Transverse colon (tissue), 4 donors: ENCODE results near the gene DLGAP3. TPM values are rescaled to one million over a fixed set of nuclear protein-coding genes. Genes with fewer than 3 reads are reported as not detected.

ENCODE experiments used
- DNase-seq: peaks from one replicate; pipeline ENCODE4 v3.0.0-alpha.2; 2019
- H3K27ac ChIP-seq, 4 donors: fragments of 200-600 bp; sonication (generic); 2 replicates each; pipeline ENCODE4 v1.5.1; 2016 to 2018; ENCODE audit warnings: inconsistent platforms in 4 of 4
- H3K27me3 ChIP-seq: fragments of 200-600 bp; sonication (generic); 2 replicates; pipeline ENCODE4 v1.5.1; 2017; ENCODE audit warnings: inconsistent platforms
- H3K36me3 ChIP-seq, 4 donors: fragments of 200-600 bp; sonication (generic); 2 replicates each; pipeline ENCODE4 v1.5.1; 2017 to 2019; ENCODE audit warnings: inconsistent platforms in 4 of 4
- H3K4me1 ChIP-seq, 4 donors: fragments of 200-600 bp; sonication (generic); 2 replicates each; pipeline ENCODE4 v1.5.1; 2017 to 2020; ENCODE audit warnings: inconsistent platforms in 4 of 4
- H3K4me3 ChIP-seq, 4 donors: fragments of 200-600 bp; sonication (generic); 1 replicate in 1 of 4; 2 replicates in 3 of 4; pipeline versions ENCODE4 v1.5.1 to v1.6.1; 2017 to 2019; ENCODE audit warnings: inconsistent platforms in 4 of 4
- H3K9me3 ChIP-seq, 2 donors: fragments of 200-600 bp; sonication (generic); 2 replicates each; pipeline ENCODE4 v1.5.1; 2017 to 2019; ENCODE audit warnings: inconsistent platforms in 2 of 2
- CTCF ChIP-seq, 5 experiments: fragments of 200-600 bp in 3 of 5; fragments of 450-650 bp in 2 of 5; sonication (generic) in 3 of 5; IDR thresholded peaks; 1 replicate in 2 of 5; 2 replicates in 3 of 5; pipeline ENCODE4 v1.5.1; 2016 to 2017; ENCODE audit warnings: antibody characterized with exemption in 5 of 5, inconsistent platforms in 3 of 5, mild to moderate bottlenecking in 2 of 5, moderate library complexity in 1 of 5
- EP300 ChIP-seq: sonication (generic); formaldehyde crosslinking; IDR thresholded peaks from one replicate; pipeline ENCODE4 v1.6.1; 2017; ENCODE audit warnings: antibody characterized with exemption, low read depth
- POLR2A ChIP-seq: fragments of 450-650 bp; IDR thresholded peaks from one replicate; pipeline ENCODE4 v1.6.1; 2016; ENCODE audit warnings: antibody characterized with exemption, mild to moderate bottlenecking, moderate library complexity
- POLR2AphosphoS5 ChIP-seq, 3 donors: sonication (generic); formaldehyde crosslinking; IDR thresholded peaks; one replicate each; pipeline ENCODE4 v1.6.1; 2016; ENCODE audit warnings: antibody characterized with exemption in 3 of 3
- WGBS, 2 donors: methylation state at CpG; one replicate each; pipeline ENCODE4 v1.1.5; 2018; ENCODE audit warnings: low coverage in 1 of 2; 5-methylcytosine and 5-hydroxymethylcytosine counted together
- in situ Hi-C, 4 donors: fragments of 200-750 bp; cut with MboI; loops; one replicate each; pipeline versions ENCODE4 v1.15.0 to v1.15.1; 2017; ENCODE audit warnings: low sequenced_read_pairs in 3 of 4, low pct_ligation_motif_present in 1 of 4, low pct_unique_long_range_greater_than_20kb in 1 of 4
- intact Hi-C: fragments of 100-400 bp; cut with DNase I; formaldehyde crosslinking; loops from one replicate; pipeline ENCODE4 v1.15.1; 2023; ENCODE audit warnings: low total_unique reads
- total RNA-seq, 4 donors: library from RNA; depleted of rRNA; stranded (reverse); fragments of >200 nt; gene quantifications; one replicate each; pipeline ENCODE4 v1.1.0, GENCODE V29; 2016

DLGAP3 gene
- total RNA-seq, 4 donors from 2014 or later: 0.14 to 1.4 (median 0.64) TPM

GRCh38 chr1:34900775-34901502, 28.5 kb downstream of the DLGAP3 start:
- no peaks in the 10 kb centered on the region for H3K36me3 ChIP-seq
- intact Hi-C loops: no loop called here
- TF ChIP-seq POLR2AphosphoS5 (IDR thresholded peaks at IDR 0.05) (no peak), EP300 (no peak), CTCF (IDR thresholded peaks at IDR 0.05) (no peak), POLR2A (no peak)
- H3K9me3 ChIP-seq: no peaks in the 10 kb centered on the region
- no peak for DNase-seq
- 65 to 74% methylated on average over 11 to 13 of the region's 13 CpGs for WGBS, 2 donors
- no peak overlapping the region for H3K4me3 ChIP-seq
- H3K27me3 ChIP-seq: peaks cover 5% of the 10 kb centered on the region
- H3K27ac ChIP-seq: no peak overlapping the region
- H3K4me1 ChIP-seq: peaks cover 0 to 6% (median 0%) of the 10 kb centered on the region in 4 donors
- in situ Hi-C loops: no loop called here

- Histone ChIP-seq H3K9me3 (no peaks in the 10 kb centered on the region), H3K4me3 (no peak overlapping the region), H3K27ac (no peak overlapping the region), H3K27me3 (peaks cover 5% of the 10 kb centered on the region), H3K36me3 (no peaks in the 10 kb centered on the region), H3K4me1 (peaks cover 0 to 6% (median 0%) of the 10 kb centered on the region in 4 donors)
- intact Hi-C loops (no loop called here), in situ Hi-C loops (no loop called here)
- DNase-seq: no peak
- no peak for TF ChIP-seq EP300
- TF ChIP-seq POLR2A: no peak
- no peak for TF ChIP-seq POLR2AphosphoS5 (IDR thresholded peaks at IDR 0.05)
- TF ChIP-seq CTCF (IDR thresholded peaks at IDR 0.05): no peak
- 89% methylated on average over 16 of the region's 16 CpGs; no CpG with 5 or more reads in 1 of the 2 donors for WGBS, 2 donors
These were observed 29.5 kb downstream of the DLGAP3 start for GRCh38 chr1:34899906-34900305.

DNA sequence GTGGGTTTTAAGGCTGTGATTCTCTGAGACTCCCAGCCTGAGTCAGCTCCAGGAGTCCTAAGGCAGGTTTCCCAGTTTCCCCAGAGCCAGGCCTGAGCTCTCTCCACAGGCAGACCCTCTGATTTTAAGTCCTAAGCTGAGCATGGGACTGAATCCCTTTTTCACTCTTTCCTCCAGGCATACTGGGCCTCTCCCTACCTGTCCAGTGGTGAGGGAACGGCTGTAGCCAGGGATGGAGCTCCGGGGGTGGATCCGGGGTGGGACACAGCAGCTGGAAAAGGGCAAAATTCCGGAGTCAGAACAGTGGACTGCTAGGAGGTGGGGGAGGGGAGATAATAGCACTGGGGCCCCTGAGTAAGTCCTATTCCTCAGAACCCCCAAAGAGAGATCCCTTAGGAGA, 30.0 kb downstream of the DLGAP3 start:
- in situ Hi-C loops: no loop called here
- 71% methylated on average over 4 of the region's 4 CpGs; no CpG with 5 or more reads in 1 of the 2 donors for WGBS, 2 donors
- H3K4me1 ChIP-seq: peaks cover 0 to 6% (median 0%) of the 10 kb centered on the region in 4 donors
- DNase-seq: no peak
- no peaks in the 10 kb centered on the region for H3K9me3 ChIP-seq
- no peaks in the 10 kb centered on the region for H3K36me3 ChIP-seq
- TF ChIP-seq CTCF (IDR thresholded peaks at IDR 0.05) (no peak), POLR2AphosphoS5 (IDR thresholded peaks at IDR 0.05) (no peak), EP300 (no peak), POLR2A (no peak)
- intact Hi-C loops: no loop called here
- no peak overlapping the region for H3K4me3 ChIP-seq
- H3K27ac ChIP-seq: no peak overlapping the region
- peaks cover 5% of the 10 kb centered on the region for H3K27me3 ChIP-seq

GRCh38 chr1:34898330-34898761, 31.1 kb downstream of the DLGAP3 start:
- H3K36me3 ChIP-seq: no peaks in the 10 kb centered on the region
- H3K4me3 ChIP-seq: no peak overlapping the region
- no peak for DNase-seq
- intact Hi-C loops (no loop called here), in situ Hi-C loops (no loop called here)
- H3K4me1 ChIP-seq: peaks cover 0 to 6% (median 0%) of the 10 kb centered on the region in 4 donors
- peaks cover 5% of the 10 kb centered on the region for H3K27me3 ChIP-seq
- 8 to 29% methylated on average over 2 of the region's 2 CpGs for WGBS, 2 donors
- no peak overlapping the region for H3K27ac ChIP-seq
- no peak for TF ChIP-seq CTCF (IDR thresholded peaks at IDR 0.05)
- no peak for TF ChIP-seq POLR2A
- TF ChIP-seq EP300: no peak
- no peak for TF ChIP-seq POLR2AphosphoS5 (IDR thresholded peaks at IDR 0.05)
- H3K9me3 ChIP-seq: peaks cover 0 to 2% of the 10 kb centered on the region in 2 donors
